Measurements from ENCODE around the gene CNIH3. TPM values are rescaled to one million over a fixed set of nuclear protein-coding genes. Genes with fewer than 3 reads are reported as not detected.

Gene CNIH3
- total and polyA plus RNA-seq, 9 donors, result 3.8 to 11.8 (median 8.3) TPM

- no peak overlapping the region for H3K4me3 ChIP-seq
- intact Hi-C loops (cut with DNase I), result no loop called here
- H3K9me3 ChIP-seq, result no peaks in the 10 kb centered on the region
- TF ChIP-seq EP300 (IDR thresholded peaks at IDR 0.05), result no peak
- TF ChIP-seq CTCF (IDR thresholded peaks at IDR 0.05), result no peak
- no peak for TF ChIP-seq POLR2A (IDR thresholded peaks at IDR 0.05)
- no peaks in the 10 kb centered on the region for H3K27me3 ChIP-seq
- peak in 1 of 5 donors; percentile 28 for DNase-seq
- peaks cover 8% of the 10 kb centered on the region for H3K4me1 ChIP-seq (ENCODE audit: insufficient read depth)
- H3K27ac ChIP-seq, result peak overlapping the region in 1 of 2 donors; percentile 13
- 48 to 49% (median 48%) methylated on average over 5 of the region's 5 CpGs for WGBS, 3 donors
- H3K36me3 ChIP-seq, result no peaks in the 10 kb centered on the region
Measured at GRCh38 chr1:224632381-224632871, 16.3 kb downstream of the CNIH3 start.

GRCh38 chr1:224632921-224633321, 16.8 kb downstream of the CNIH3 start:
- Histone ChIP-seq H3K27ac (peak overlapping the region in 1 of 2 donors; percentile 13), H3K4me3 (no peak overlapping the region), H3K36me3 (no peaks in the 10 kb centered on the region), H3K27me3 (no peaks in the 10 kb centered on the region), H3K4me1 (ENCODE audit: insufficient read depth) (peaks cover 8% of the 10 kb centered on the region), H3K9me3 (no peaks in the 10 kb centered on the region)
- no peak for DNase-seq
- WGBS, 3 donors, result 56 to 67% (median 56%) methylated on average over 8 of the region's 8 CpGs
- TF ChIP-seq EP300 (IDR thresholded peaks at IDR 0.05) (no peak), CTCF (IDR thresholded peaks at IDR 0.05) (no peak), POLR2A (IDR thresholded peaks at IDR 0.05) (no peak)
- intact Hi-C loops (cut with DNase I), result no loop called here

DNA sequence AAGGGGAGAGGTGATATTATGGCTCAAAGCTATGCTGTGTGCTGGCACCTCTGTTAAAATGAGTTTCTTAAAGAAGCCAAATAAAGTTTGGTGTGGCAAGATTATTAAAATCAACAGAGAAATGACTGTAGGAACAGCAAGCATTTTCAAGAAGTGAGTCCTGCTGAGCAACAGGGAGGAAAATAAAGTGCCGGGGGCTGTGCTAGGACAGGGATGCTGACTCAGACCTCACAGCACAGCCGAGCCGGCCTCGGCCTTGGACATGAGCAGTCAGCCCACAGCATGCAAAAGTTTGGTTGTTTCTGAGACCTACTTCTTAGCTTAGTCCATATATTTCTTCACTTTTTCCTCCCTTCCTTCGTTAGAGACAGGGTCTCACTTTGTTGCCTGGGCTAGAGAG, 19.2 kb downstream of the CNIH3 start:
- 6 to 18% (median 9%) methylated on average over 5 of the region's 5 CpGs for WGBS, 3 donors
- intact Hi-C loops (cut with DNase I), result no loop called here
- Histone ChIP-seq H3K27me3 (no peaks in the 10 kb centered on the region), H3K4me1 (ENCODE audit: insufficient read depth) (peaks cover 8% of the 10 kb centered on the region), H3K4me3 (no peak overlapping the region), H3K27ac (no peak overlapping the region), H3K9me3 (no peaks in the 10 kb centered on the region), H3K36me3 (no peaks in the 10 kb centered on the region)
- DNase-seq, result peak in 3 of 5 donors; percentile 39 to 56 (median 52)
- no peak for TF ChIP-seq CTCF (IDR thresholded peaks at IDR 0.05)
- no peak for TF ChIP-seq POLR2A (IDR thresholded peaks at IDR 0.05)
- no peak for TF ChIP-seq EP300 (IDR thresholded peaks at IDR 0.05)

- intact Hi-C loops (cut with DNase I), result no loop called here
- H3K36me3 ChIP-seq, result no peaks in the 10 kb centered on the region
- H3K4me3 ChIP-seq, result no peak overlapping the region
- H3K27me3 ChIP-seq, result no peaks in the 10 kb centered on the region
- no peak overlapping the region for H3K27ac ChIP-seq
- TF ChIP-seq EP300 (IDR thresholded peaks at IDR 0.05) (no peak), POLR2A (IDR thresholded peaks at IDR 0.05) (no peak), CTCF (IDR thresholded peaks at IDR 0.05) (no peak)
- peaks cover under 1% of the 10 kb centered on the region for H3K4me1 ChIP-seq (ENCODE audit: insufficient read depth)
- DNase-seq, result no peak
- WGBS, 3 donors, result 79 to 92% (median 83%) methylated on average over 5 of the region's 5 CpGs
- no peaks in the 10 kb centered on the region for H3K9me3 ChIP-seq
Measured at GRCh38 chr1:224637515-224637914, 21.4 kb downstream of the CNIH3 start.

Data from ovary (tissue), 9 donors.